H9 (cell line): Measurements from ENCODE around the gene OLFM4. TPM values are rescaled to one million over a fixed set of nuclear protein-coding genes. Genes with fewer than 3 reads are reported as not detected.

Experiments used
- DNase-seq: peaks from one replicate; pipeline ENCODE4 v3.0.0-alpha.2; 2017
- H2AFZ ChIP-seq: one replicate; pipeline ENCODE4 v1.6.1; 2013; ENCODE audit warnings: mild to moderate bottlenecking, low read length, control low read depth, moderate library complexity
- H2AK5ac ChIP-seq: 2 replicates; pipeline ENCODE4 v1.6.1; 2013; ENCODE audit warnings: low read length, control low read depth, mixed read lengths; ENCODE audit not compliant: insufficient read length
- H2BK120ac ChIP-seq: one replicate; pipeline ENCODE4 v1.6.1; 2013; ENCODE audit warnings: low read depth, mild to moderate bottlenecking, low read length, control low read depth, inconsistent platforms; ENCODE audit not compliant: poor library complexity, severe bottlenecking
- H2BK12ac ChIP-seq: 2 replicates; pipeline ENCODE4 v1.6.1; 2013; ENCODE audit warnings: low read length, control low read depth, mixed read lengths, low read depth; ENCODE audit not compliant: insufficient read length
- H2BK15ac ChIP-seq: 2 replicates; pipeline ENCODE4 v1.6.1; 2013; ENCODE audit warnings: low read depth, low read length, control low read depth
- H2BK20ac ChIP-seq: one replicate; pipeline ENCODE4 v1.6.1; 2013; ENCODE audit warnings: low read depth, mild to moderate bottlenecking, low read length, control low read depth, inconsistent platforms; ENCODE audit not compliant: poor library complexity, severe bottlenecking
- H2BK5ac ChIP-seq: 2 replicates; pipeline ENCODE4 v1.6.1; 2013; ENCODE audit warnings: low read length, control low read depth, mixed read lengths; ENCODE audit not compliant: insufficient read length
- H3K14ac ChIP-seq: 2 replicates; pipeline ENCODE4 v1.6.1; 2013; ENCODE audit warnings: low read length, control low read depth; ENCODE audit not compliant: insufficient read depth
- H3K18ac ChIP-seq: 2 replicates; pipeline ENCODE4 v1.6.1; 2013; ENCODE audit warnings: low read depth, mild to moderate bottlenecking, mixed read lengths, low read length, control low read depth; ENCODE audit not compliant: insufficient read length
- H3K23ac ChIP-seq: 2 replicates; pipeline ENCODE4 v1.6.1; 2013; ENCODE audit warnings: low read length, control low read depth, mixed read lengths, low read depth; ENCODE audit not compliant: insufficient read length
- H3K23me2 ChIP-seq: 2 replicates; pipeline ENCODE4 v1.6.1; 2013; ENCODE audit warnings: low read depth, mild to moderate bottlenecking, mixed read lengths, low read length, control low read depth; ENCODE audit not compliant: insufficient read length, poor library complexity, severe bottlenecking
- H3K27ac ChIP-seq: 2 replicates; pipeline ENCODE4 v1.5.1; 2013; ENCODE audit warnings: low read length, control low read depth, mixed read lengths, low read depth; ENCODE audit not compliant: insufficient read length
- H3K27me3 ChIP-seq: 2 replicates; pipeline ENCODE4 v1.6.1; 2013; ENCODE audit warnings: low read length, control low read depth, inconsistent platforms; ENCODE audit not compliant: insufficient read depth
- H3K4ac ChIP-seq: 2 replicates; pipeline ENCODE4 v1.6.1; 2013; ENCODE audit warnings: low read depth, mild to moderate bottlenecking, control low read depth, inconsistent platforms, low read length, moderate library complexity
- H3K4me1 ChIP-seq: 2 replicates; pipeline ENCODE4 v1.6.1; 2013; ENCODE audit warnings: low read length, control low read depth, inconsistent platforms; ENCODE audit not compliant: insufficient read depth
- H3K4me2 ChIP-seq: 2 replicates; pipeline ENCODE4 v1.6.1; 2013; ENCODE audit warnings: low read length, control low read depth, mixed read lengths; ENCODE audit not compliant: insufficient read length, insufficient read depth
- H3K56ac ChIP-seq: 2 replicates; pipeline ENCODE4 v1.6.1; 2013; ENCODE audit warnings: low read depth, mild to moderate bottlenecking, mixed read lengths, low read length, control low read depth; ENCODE audit not compliant: insufficient read length
- H3K79me1 ChIP-seq: 2 replicates; pipeline ENCODE4 v1.6.1; 2013; ENCODE audit warnings: low read depth, mild to moderate bottlenecking, moderate library complexity, low read length, control low read depth, inconsistent platforms; ENCODE audit not compliant: insufficient read depth, poor library complexity, severe bottlenecking
- H3K79me2 ChIP-seq: 2 replicates; pipeline ENCODE4 v1.6.1; 2013; ENCODE audit warnings: low read length, control low read depth, inconsistent platforms; ENCODE audit not compliant: insufficient read depth
- H3K9ac ChIP-seq: 2 replicates; pipeline ENCODE4 v1.6.1; 2013; ENCODE audit warnings: low read length, control low read depth, mixed read lengths; ENCODE audit not compliant: insufficient read length; ENCODE audit errors: extremely low read depth
- H3K9me3 ChIP-seq: one replicate; pipeline ENCODE4 v1.6.1; 2013; ENCODE audit warnings: low read depth, low read length, inconsistent platforms; ENCODE audit not compliant: control insufficient read depth
- H3T11ph ChIP-seq: one replicate; pipeline ENCODE4 v1.6.1; 2013; ENCODE audit warnings: mild to moderate bottlenecking, low read length, control low read depth, inconsistent platforms
- H4K20me1 ChIP-seq: one replicate; pipeline ENCODE4 v1.6.1; 2013; ENCODE audit not compliant: control insufficient read depth, insufficient read length, insufficient read depth
- H4K5ac ChIP-seq: 2 replicates; pipeline ENCODE4 v1.6.1; 2013; ENCODE audit warnings: low read depth, mild to moderate bottlenecking, mixed read lengths, low read length, control low read depth; ENCODE audit not compliant: insufficient read length
- H4K8ac ChIP-seq: replicated peaks from 2 replicates; pipeline ENCODE4 v1.6.1; 2013; ENCODE audit warnings: low read length, control low read depth, mixed read lengths, low read depth; ENCODE audit not compliant: insufficient read length
- H4K91ac ChIP-seq: 2 replicates; pipeline ENCODE4 v1.6.1; 2013; ENCODE audit warnings: low read depth, mild to moderate bottlenecking, moderate library complexity, mixed read lengths, low read length, control low read depth; ENCODE audit not compliant: insufficient read length
- H3K27ac Mint-ChIP-seq, 3 experiments: 2 replicates in 2 of 3; 3 replicates in 1 of 3; pipeline ENCODE4 v1.8.0; 2020 to 2021; ENCODE audit warnings: mixed read lengths in 3 of 3, mild to moderate bottlenecking in 1 of 3, moderate library complexity in 1 of 3
- H3K27me3 Mint-ChIP-seq: 2 replicates; pipeline ENCODE4 v1.8.0; 2021; ENCODE audit warnings: low read depth, mild to moderate bottlenecking, moderate library complexity, mixed read lengths
- H3K36me3 Mint-ChIP-seq, 3 experiments: 2 replicates in 2 of 3; 3 replicates in 1 of 3; pipeline ENCODE4 v1.8.0; 2020 to 2021; ENCODE audit warnings: low read depth in 3 of 3, mixed read lengths in 3 of 3; ENCODE audit not compliant: insufficient read depth in 1 of 3
- H3K4me1 Mint-ChIP-seq, 2 experiments: 2 replicates each; pipeline ENCODE4 v1.8.0; 2020; ENCODE audit warnings: mixed read lengths in 2 of 2
- H3K4me3 Mint-ChIP-seq, 2 experiments: 2 replicates in 1 of 2; 3 replicates in 1 of 2; pipeline ENCODE4 v1.8.0; 2020 to 2021; ENCODE audit warnings: mild to moderate bottlenecking in 2 of 2, mixed read lengths in 2 of 2, moderate library complexity in 1 of 2
- H3K9me3 Mint-ChIP-seq, 2 experiments: 2 replicates in 1 of 2; 3 replicates in 1 of 2; pipeline ENCODE4 v1.8.0; 2020; ENCODE audit warnings: mild to moderate bottlenecking in 2 of 2, mixed read lengths in 2 of 2, moderate library complexity in 1 of 2
- WGBS: extraction: QIAGEN DNeasy Blood & Tissue Kit; methylation state at CpG from one replicate; pipeline ENCODE4 v1.1.7; 2013; ENCODE audit warnings: missing lambda C conversion rate, low lambda C conversion rate, mixed read lengths; ENCODE audit not compliant: insufficient read length; ENCODE audit errors: extremely low coverage; 5-methylcytosine and 5-hydroxymethylcytosine counted together
- total RNA-seq: library from RNA; stranded (reverse); gene quantifications from 2 replicates; pipeline ENCODE4 v1.2.1, GENCODE V29; 2021
- TF ChIP-seq, protein P1 (sequence below): fragments of 200-600 bp; sonication (generic); conservative IDR thresholded peaks from 3 replicates; pipeline ENCODE4 v1.8.0; 2021; ENCODE audit warnings: antibody characterized with exemption, mild to moderate bottlenecking

Gene OLFM4
- total RNA-seq, 1 experiment from 2014 or later, result not detected

DNA sequence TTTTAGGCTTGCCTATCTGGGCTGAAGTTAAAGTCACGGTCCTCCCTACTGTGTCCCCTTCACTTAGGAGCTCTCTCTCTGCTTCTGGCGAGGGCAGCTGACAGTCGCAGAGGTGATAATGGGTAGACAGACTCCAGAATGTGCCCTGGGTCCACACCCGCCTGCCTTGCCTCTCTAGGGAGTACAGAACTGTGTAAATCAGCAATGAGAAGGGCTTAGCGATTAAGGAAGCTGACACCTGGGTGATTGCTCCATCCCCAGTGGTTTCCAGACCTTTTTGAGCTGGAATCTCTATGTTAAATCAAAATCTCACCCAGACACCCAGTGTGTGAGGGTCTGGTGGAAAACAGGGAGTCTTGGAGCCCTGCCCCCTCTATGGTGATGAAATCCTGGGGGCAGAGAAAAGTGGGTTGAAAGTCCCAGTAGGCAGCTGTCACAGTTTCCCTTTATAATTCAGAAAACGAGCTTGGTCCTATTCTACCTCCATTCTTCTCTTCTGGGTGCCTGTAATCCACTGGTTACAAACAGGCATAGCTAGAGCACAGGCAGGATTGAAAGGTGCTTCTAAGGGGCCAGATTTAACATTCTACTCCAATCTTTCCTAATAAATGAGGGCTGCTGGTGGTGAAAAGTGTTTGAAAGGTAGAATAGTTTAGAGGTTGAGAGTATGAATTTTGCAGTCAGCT lies 46.9 kb downstream of the OLFM4 start:
- H3K9ac ChIP-seq, result no peak overlapping the region

More for the DNA sequence above, 46.9 kb downstream of the OLFM4 start:
- DNase-seq, result no peak
- Histone ChIP-seq H3K79me2 (no peaks in the 10 kb centered on the region), H2BK12ac (no peak overlapping the region), H3K14ac (no peak overlapping the region), H2BK15ac (no peak overlapping the region), H3K27ac (no peak overlapping the region), H4K5ac (no peak overlapping the region), H2BK120ac (no peak overlapping the region), H2BK5ac (no peak overlapping the region), H3K79me1 (no peaks in the 10 kb centered on the region), H3K4me1 (no peaks in the 10 kb centered on the region), H3K9me3 (no peaks in the 10 kb centered on the region), H2AK5ac (no peak overlapping the region), H4K91ac (no peak overlapping the region), H2AFZ (no peak overlapping the region), H3T11ph (no peak overlapping the region), H3K18ac (no peak overlapping the region), H3K23ac (no peak overlapping the region), H3K56ac (no peak overlapping the region), H3K4me2 (no peak overlapping the region), H2BK20ac (no peak overlapping the region), H4K20me1 (no peaks in the 10 kb centered on the region), H3K23me2 (no peaks in the 10 kb centered on the region), H4K8ac (no peak overlapping the region), H3K27me3 (no peaks in the 10 kb centered on the region), H3K4ac (no peak overlapping the region)
- peaks cover 8 to 12% (median 9%) of the 10 kb centered on the region in 3 experiments for H3K36me3 Mint-ChIP-seq
- WGBS, result no CpG with 5 or more reads among the region's 6 CpGs
- TF ChIP-seq, protein P1, sequence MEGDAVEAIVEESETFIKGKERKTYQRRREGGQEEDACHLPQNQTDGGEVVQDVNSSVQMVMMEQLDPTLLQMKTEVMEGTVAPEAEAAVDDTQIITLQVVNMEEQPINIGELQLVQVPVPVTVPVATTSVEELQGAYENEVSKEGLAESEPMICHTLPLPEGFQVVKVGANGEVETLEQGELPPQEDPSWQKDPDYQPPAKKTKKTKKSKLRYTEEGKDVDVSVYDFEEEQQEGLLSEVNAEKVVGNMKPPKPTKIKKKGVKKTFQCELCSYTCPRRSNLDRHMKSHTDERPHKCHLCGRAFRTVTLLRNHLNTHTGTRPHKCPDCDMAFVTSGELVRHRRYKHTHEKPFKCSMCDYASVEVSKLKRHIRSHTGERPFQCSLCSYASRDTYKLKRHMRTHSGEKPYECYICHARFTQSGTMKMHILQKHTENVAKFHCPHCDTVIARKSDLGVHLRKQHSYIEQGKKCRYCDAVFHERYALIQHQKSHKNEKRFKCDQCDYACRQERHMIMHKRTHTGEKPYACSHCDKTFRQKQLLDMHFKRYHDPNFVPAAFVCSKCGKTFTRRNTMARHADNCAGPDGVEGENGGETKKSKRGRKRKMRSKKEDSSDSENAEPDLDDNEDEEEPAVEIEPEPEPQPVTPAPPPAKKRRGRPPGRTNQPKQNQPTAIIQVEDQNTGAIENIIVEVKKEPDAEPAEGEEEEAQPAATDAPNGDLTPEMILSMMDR, result no peak
- peaks cover 21 to 30% of the 10 kb centered on the region in 2 experiments for H3K4me1 Mint-ChIP-seq
- peaks cover 5% of the 10 kb centered on the region for H3K27me3 Mint-ChIP-seq
- H3K27ac Mint-ChIP-seq, result no peak overlapping the region
- peaks cover 7 to 8% of the 10 kb centered on the region in 2 experiments for H3K9me3 Mint-ChIP-seq
- no peak overlapping the region for H3K4me3 Mint-ChIP-seq
